H9 (cell line): ENCODE data around the gene CATSPER1. TPM values are rescaled to one million over a fixed set of nuclear protein-coding genes. Genes with fewer than 3 reads are reported as not detected.

ENCODE experiments used
- DNase-seq: peaks from one replicate; pipeline ENCODE4 v3.0.0-alpha.2; 2017
- H2AFZ ChIP-seq: one replicate; pipeline ENCODE4 v1.6.1; 2013; ENCODE audit warnings: mild to moderate bottlenecking, low read length, control low read depth, moderate library complexity
- H2AK5ac ChIP-seq: 2 replicates; pipeline ENCODE4 v1.6.1; 2013; ENCODE audit warnings: low read length, control low read depth, mixed read lengths; ENCODE audit not compliant: insufficient read length
- H2BK120ac ChIP-seq: one replicate; pipeline ENCODE4 v1.6.1; 2013; ENCODE audit warnings: low read depth, mild to moderate bottlenecking, low read length, control low read depth, inconsistent platforms; ENCODE audit not compliant: poor library complexity, severe bottlenecking
- H2BK12ac ChIP-seq: 2 replicates; pipeline ENCODE4 v1.6.1; 2013; ENCODE audit warnings: low read length, control low read depth, mixed read lengths, low read depth; ENCODE audit not compliant: insufficient read length
- H2BK15ac ChIP-seq: 2 replicates; pipeline ENCODE4 v1.6.1; 2013; ENCODE audit warnings: low read depth, low read length, control low read depth
- H2BK20ac ChIP-seq: one replicate; pipeline ENCODE4 v1.6.1; 2013; ENCODE audit warnings: low read depth, mild to moderate bottlenecking, low read length, control low read depth, inconsistent platforms; ENCODE audit not compliant: poor library complexity, severe bottlenecking
- H2BK5ac ChIP-seq: 2 replicates; pipeline ENCODE4 v1.6.1; 2013; ENCODE audit warnings: low read length, control low read depth, mixed read lengths; ENCODE audit not compliant: insufficient read length
- H3K14ac ChIP-seq: 2 replicates; pipeline ENCODE4 v1.6.1; 2013; ENCODE audit warnings: low read length, control low read depth; ENCODE audit not compliant: insufficient read depth
- H3K18ac ChIP-seq: 2 replicates; pipeline ENCODE4 v1.6.1; 2013; ENCODE audit warnings: low read depth, mild to moderate bottlenecking, mixed read lengths, low read length, control low read depth; ENCODE audit not compliant: insufficient read length
- H3K23ac ChIP-seq: 2 replicates; pipeline ENCODE4 v1.6.1; 2013; ENCODE audit warnings: low read length, control low read depth, mixed read lengths, low read depth; ENCODE audit not compliant: insufficient read length
- H3K23me2 ChIP-seq: 2 replicates; pipeline ENCODE4 v1.6.1; 2013; ENCODE audit warnings: low read depth, mild to moderate bottlenecking, mixed read lengths, low read length, control low read depth; ENCODE audit not compliant: insufficient read length, poor library complexity, severe bottlenecking
- H3K27ac ChIP-seq: 2 replicates; pipeline ENCODE4 v1.5.1; 2013; ENCODE audit warnings: low read length, control low read depth, mixed read lengths, low read depth; ENCODE audit not compliant: insufficient read length
- H3K27me3 ChIP-seq: 2 replicates; pipeline ENCODE4 v1.6.1; 2013; ENCODE audit warnings: low read length, control low read depth, inconsistent platforms; ENCODE audit not compliant: insufficient read depth
- H3K4ac ChIP-seq: 2 replicates; pipeline ENCODE4 v1.6.1; 2013; ENCODE audit warnings: low read depth, mild to moderate bottlenecking, control low read depth, inconsistent platforms, low read length, moderate library complexity
- H3K4me1 ChIP-seq: 2 replicates; pipeline ENCODE4 v1.6.1; 2013; ENCODE audit warnings: low read length, control low read depth, inconsistent platforms; ENCODE audit not compliant: insufficient read depth
- H3K4me2 ChIP-seq: 2 replicates; pipeline ENCODE4 v1.6.1; 2013; ENCODE audit warnings: low read length, control low read depth, mixed read lengths; ENCODE audit not compliant: insufficient read length, insufficient read depth
- H3K56ac ChIP-seq: 2 replicates; pipeline ENCODE4 v1.6.1; 2013; ENCODE audit warnings: low read depth, mild to moderate bottlenecking, mixed read lengths, low read length, control low read depth; ENCODE audit not compliant: insufficient read length
- H3K79me1 ChIP-seq: 2 replicates; pipeline ENCODE4 v1.6.1; 2013; ENCODE audit warnings: low read depth, mild to moderate bottlenecking, moderate library complexity, low read length, control low read depth, inconsistent platforms; ENCODE audit not compliant: insufficient read depth, poor library complexity, severe bottlenecking
- H3K79me2 ChIP-seq: 2 replicates; pipeline ENCODE4 v1.6.1; 2013; ENCODE audit warnings: low read length, control low read depth, inconsistent platforms; ENCODE audit not compliant: insufficient read depth
- H3K9ac ChIP-seq: 2 replicates; pipeline ENCODE4 v1.6.1; 2013; ENCODE audit warnings: low read length, control low read depth, mixed read lengths; ENCODE audit not compliant: insufficient read length; ENCODE audit errors: extremely low read depth
- H3K9me3 ChIP-seq: one replicate; pipeline ENCODE4 v1.6.1; 2013; ENCODE audit warnings: low read depth, low read length, inconsistent platforms; ENCODE audit not compliant: control insufficient read depth
- H3T11ph ChIP-seq: one replicate; pipeline ENCODE4 v1.6.1; 2013; ENCODE audit warnings: mild to moderate bottlenecking, low read length, control low read depth, inconsistent platforms
- H4K20me1 ChIP-seq: one replicate; pipeline ENCODE4 v1.6.1; 2013; ENCODE audit not compliant: control insufficient read depth, insufficient read length, insufficient read depth
- H4K5ac ChIP-seq: 2 replicates; pipeline ENCODE4 v1.6.1; 2013; ENCODE audit warnings: low read depth, mild to moderate bottlenecking, mixed read lengths, low read length, control low read depth; ENCODE audit not compliant: insufficient read length
- H4K8ac ChIP-seq: replicated peaks from 2 replicates; pipeline ENCODE4 v1.6.1; 2013; ENCODE audit warnings: low read length, control low read depth, mixed read lengths, low read depth; ENCODE audit not compliant: insufficient read length
- H4K91ac ChIP-seq: 2 replicates; pipeline ENCODE4 v1.6.1; 2013; ENCODE audit warnings: low read depth, mild to moderate bottlenecking, moderate library complexity, mixed read lengths, low read length, control low read depth; ENCODE audit not compliant: insufficient read length
- H3K27ac Mint-ChIP-seq, 3 experiments: 2 replicates in 2 of 3; 3 replicates in 1 of 3; pipeline ENCODE4 v1.8.0; 2020 to 2021; ENCODE audit warnings: mixed read lengths in 3 of 3, mild to moderate bottlenecking in 1 of 3, moderate library complexity in 1 of 3
- H3K27me3 Mint-ChIP-seq: 2 replicates; pipeline ENCODE4 v1.8.0; 2021; ENCODE audit warnings: low read depth, mild to moderate bottlenecking, moderate library complexity, mixed read lengths
- H3K36me3 Mint-ChIP-seq, 3 experiments: 2 replicates in 2 of 3; 3 replicates in 1 of 3; pipeline ENCODE4 v1.8.0; 2020 to 2021; ENCODE audit warnings: low read depth in 3 of 3, mixed read lengths in 3 of 3; ENCODE audit not compliant: insufficient read depth in 1 of 3
- H3K4me1 Mint-ChIP-seq, 2 experiments: 2 replicates each; pipeline ENCODE4 v1.8.0; 2020; ENCODE audit warnings: mixed read lengths in 2 of 2
- H3K4me3 Mint-ChIP-seq, 2 experiments: 2 replicates in 1 of 2; 3 replicates in 1 of 2; pipeline ENCODE4 v1.8.0; 2020 to 2021; ENCODE audit warnings: mild to moderate bottlenecking in 2 of 2, mixed read lengths in 2 of 2, moderate library complexity in 1 of 2
- H3K9me3 Mint-ChIP-seq, 2 experiments: 2 replicates in 1 of 2; 3 replicates in 1 of 2; pipeline ENCODE4 v1.8.0; 2020; ENCODE audit warnings: mild to moderate bottlenecking in 2 of 2, mixed read lengths in 2 of 2, moderate library complexity in 1 of 2
- CTCF ChIP-seq: fragments of 200-600 bp; sonication (generic); conservative IDR thresholded peaks from 3 replicates; pipeline ENCODE4 v1.8.0; 2021; ENCODE audit warnings: antibody characterized with exemption, mild to moderate bottlenecking
- WGBS: extraction: QIAGEN DNeasy Blood & Tissue Kit; methylation state at CpG from one replicate; pipeline ENCODE4 v1.1.7; 2013; ENCODE audit warnings: missing lambda C conversion rate, low lambda C conversion rate, mixed read lengths; ENCODE audit not compliant: insufficient read length; ENCODE audit errors: extremely low coverage; 5-methylcytosine and 5-hydroxymethylcytosine counted together
- total RNA-seq: library from RNA; stranded (reverse); gene quantifications from 2 replicates; pipeline ENCODE4 v1.2.1, GENCODE V29; 2021

The CATSPER1 gene
- total RNA-seq, 1 experiment from 2014 or later, result not detected

- Histone ChIP-seq H3K9ac (no peak overlapping the region), H3K14ac (no peak overlapping the region), H3K27ac (no peak overlapping the region)
Measured at GRCh38 chr11:66066751-66067150, 40.5 kb upstream of the CATSPER1 start.

More at GRCh38 chr11:66066751-66067150, 40.5 kb upstream of the CATSPER1 start:
- Histone ChIP-seq H2BK120ac (no peak overlapping the region), H2BK15ac (no peak overlapping the region), H3K79me1 (no peaks in the 10 kb centered on the region), H4K8ac (no peak overlapping the region), H2BK20ac (no peak overlapping the region), H3K79me2 (no peaks in the 10 kb centered on the region), H3T11ph (no peak overlapping the region), H4K5ac (no peak overlapping the region), H3K4ac (no peak overlapping the region), H3K56ac (no peak overlapping the region), H4K20me1 (no peaks in the 10 kb centered on the region), H3K9me3 (no peaks in the 10 kb centered on the region), H2AK5ac (no peak overlapping the region), H2BK5ac (no peak overlapping the region), H4K91ac (no peak overlapping the region), H3K4me1 (no peaks in the 10 kb centered on the region), H3K4me2 (no peak overlapping the region), H2AFZ (no peak overlapping the region), H2BK12ac (no peak overlapping the region), H3K27me3 (no peaks in the 10 kb centered on the region), H3K18ac (no peak overlapping the region), H3K23ac (no peak overlapping the region), H3K23me2 (peaks cover 4% of the 10 kb centered on the region)
- DNase-seq, result no peak
- Mint-ChIP-seq H3K27me3 (no peaks in the 10 kb centered on the region), H3K4me3 (no peak overlapping the region), H3K36me3 (peaks cover 53 to 73% (median 70%) of the 10 kb centered on the region in 3 experiments), H3K9me3 (no peaks in the 10 kb centered on the region), H3K27ac (no peak overlapping the region), H3K4me1 (peaks cover 20 to 23% of the 10 kb centered on the region in 2 experiments)
- TF ChIP-seq CTCF, result no peak
- WGBS, result no CpG with 5 or more reads among the region's 3 CpGs
